Measurements from ENCODE around the gene GNPTAB. TPM values are rescaled to one million over a fixed set of nuclear protein-coding genes. Genes with fewer than 3 reads are reported as not detected.
A peak's percentile ranks its signal among the peaks of the same experiment; 100 is the strongest.

Gene GNPTAB
- total and polyA plus RNA-seq, 2 of the 4 experiments (the other 2 are of a cell fraction): 16.0 to 24.2 TPM

DNA sequence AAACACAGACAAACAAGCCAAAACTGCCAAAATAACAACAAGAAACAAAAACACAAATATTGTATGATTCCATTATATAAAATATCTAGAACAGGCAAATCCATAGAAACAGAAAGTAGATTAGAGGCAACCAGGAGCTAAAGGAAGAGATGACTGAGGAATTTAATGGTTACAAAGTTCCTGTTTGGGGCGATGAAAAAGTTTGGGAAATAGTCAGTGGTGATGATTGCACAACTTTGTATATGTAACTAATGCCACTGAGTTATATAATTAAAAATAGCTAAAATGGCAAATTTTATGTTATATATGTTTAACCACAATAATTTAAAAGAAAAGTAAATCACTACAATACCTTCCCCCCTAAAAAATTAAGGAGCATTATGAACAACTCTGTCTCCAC, 24.5 kb downstream of the GNPTAB start:
- intact Hi-C loops (cut with micrococcal nuclease): no loop called here
- no peak overlapping the region for H3K4me2 ChIP-seq (ENCODE audit: low read depth, low read length)
- in situ Hi-C loops (cut with MboI; ENCODE audit: low sequenced_read_pairs): no loop called here
- peaks cover 7% of the 10 kb centered on the region; the same call in 1 of the 2 replicates for H3K9me1 ChIP-seq (ENCODE audit: insufficient read depth, low read length)
- H2BK15ac ChIP-seq (ENCODE audit: low read depth, low read length): no peak overlapping the region
- H4K20me1 ChIP-seq (ENCODE audit: insufficient read depth, low read length): no peaks in the 10 kb centered on the region
- no peaks in the 10 kb centered on the region for H3K36me3 ChIP-seq (ENCODE audit: control insufficient read depth, insufficient read depth, low read length)
- no peak overlapping the region for H4K8ac ChIP-seq (ENCODE audit: low read depth in 2 of 2, low read length in 2 of 2)
- H3K4me3 ChIP-seq (ENCODE audit: insufficient read depth, low read depth, low read length): no peak overlapping the region
- dilution Hi-C loops (cut with HindIII; ENCODE audit: low sequenced_read_pairs, unreplicated experiment): no loop called here
- no peak overlapping the region for H2AK5ac ChIP-seq (ENCODE audit: low read depth, low read length)
- no peak overlapping the region for H2AK9ac ChIP-seq (replicated peaks; ENCODE audit: low read depth, low read length, poor library complexity)
- TF ChIP-seq CEBPB (IDR thresholded peaks at IDR 0.05; ENCODE audit: low read depth, low read length): peak; percentile 72
- no peak for TF ChIP-seq FOS (IDR thresholded peaks at IDR 0.05; ENCODE audit: low read depth, low read length)
- H3K27me3 ChIP-seq (ENCODE audit: control insufficient read depth, insufficient read depth, low read length): no peaks in the 10 kb centered on the region
- H3K27ac ChIP-seq (ENCODE audit: insufficient read depth, low read length): no peak overlapping the region
- no peak overlapping the region for H3K18ac ChIP-seq (ENCODE audit: low read depth, low read length)
- no peak overlapping the region for H3K56ac ChIP-seq (ENCODE audit: extremely low read depth, insufficient read depth, low read length)
- no TSS peak for BruUV-seq (replicated peaks)
- peaks cover 4% of the 10 kb centered on the region for H3K4me1 ChIP-seq (ENCODE audit: control insufficient read depth, insufficient read depth, low read length)
- POLR2A ChIA-PET (ENCODE audit: unreplicated experiment): no interaction called here
- H2AFZ ChIP-seq (replicated peaks; ENCODE audit: low read length, poor library complexity): no peak overlapping the region
- WGBS, 2 experiments (ENCODE audit: extremely low coverage in 2 of 2, insufficient read length in 1 of 2): no CpG with 5 or more reads among the region's 1 CpG
- peaks cover 14 to 24% of the 10 kb centered on the region in 2 experiments for H3K79me1 ChIP-seq (ENCODE audit: low read depth in 1 of 2, low read length in 2 of 2)
- no peaks in the 10 kb centered on the region for H3K9me3 ChIP-seq (ENCODE audit: control insufficient read depth, insufficient read depth, low read length)
- ATAC-seq (ENCODE audit: low read depth): no peak
- H2BK5ac ChIP-seq (ENCODE audit: low read depth, low read length, poor library complexity, severe bottlenecking): no peak overlapping the region
- H4K5ac ChIP-seq (ENCODE audit: low read depth, low read length): no peak overlapping the region
- H3K9ac ChIP-seq (ENCODE audit: low read depth, low read length): no peak overlapping the region
- H3K23ac ChIP-seq (ENCODE audit: low read depth, low read length): no peak overlapping the region
- H4K91ac ChIP-seq (ENCODE audit: insufficient read depth, low read depth, low read length): no peak overlapping the region
- no peak overlapping the region for H2BK120ac ChIP-seq (ENCODE audit: low read depth, low read length)
- CTCF ChIA-PET: interaction anchor here (1.0 to 1.1 kb wide), 3 partner anchors 8 to 24 kb away, joined by 3 read pairs; partner anchors contain the start of gene GNPTAB
- H3K14ac ChIP-seq (replicated peaks; ENCODE audit: low read depth, low read length): no peak overlapping the region
- H2BK20ac ChIP-seq (ENCODE audit: low read depth, low read length): no peak overlapping the region
- no peak overlapping the region for H3K4ac ChIP-seq (ENCODE audit: low read depth, low read length)
- DNase-seq: no peak
